GM21576 (cell line): ENCODE results near the gene PIAS1.

ENCODE experiments used
- ATAC-seq: cut with Tn5 transposase; IDR thresholded peaks from one replicate; pipeline ENCODE4 v1.9.1; 2021; ENCODE audit warnings: mild to moderate bottlenecking, moderate library complexity; ENCODE audit not compliant: unreplicated experiment

PIAS1 gene

GRCh38 chr15:68061602-68062001, 7.5 kb downstream of the PIAS1 start:
- ATAC-seq = no peak

DNA sequence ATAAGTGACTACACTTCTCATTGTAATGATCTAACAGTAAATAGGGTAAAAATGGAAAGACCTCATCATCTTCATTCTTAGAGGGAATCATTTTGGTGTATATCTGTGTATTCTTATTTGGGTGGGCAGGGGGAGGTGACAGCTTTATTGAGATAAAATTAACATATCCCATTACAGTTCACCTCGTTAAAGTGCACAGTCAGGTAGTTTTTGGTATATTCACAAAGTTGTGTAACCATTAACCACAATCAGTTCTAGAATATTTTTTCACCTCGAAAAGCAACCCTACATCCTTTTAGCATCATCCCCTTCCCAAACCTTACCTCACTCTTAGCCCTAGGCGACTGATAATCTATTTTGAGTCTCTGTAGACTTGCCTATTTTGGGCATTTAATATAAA, 8.1 kb downstream of the PIAS1 start:
- no peak for ATAC-seq

DNA sequence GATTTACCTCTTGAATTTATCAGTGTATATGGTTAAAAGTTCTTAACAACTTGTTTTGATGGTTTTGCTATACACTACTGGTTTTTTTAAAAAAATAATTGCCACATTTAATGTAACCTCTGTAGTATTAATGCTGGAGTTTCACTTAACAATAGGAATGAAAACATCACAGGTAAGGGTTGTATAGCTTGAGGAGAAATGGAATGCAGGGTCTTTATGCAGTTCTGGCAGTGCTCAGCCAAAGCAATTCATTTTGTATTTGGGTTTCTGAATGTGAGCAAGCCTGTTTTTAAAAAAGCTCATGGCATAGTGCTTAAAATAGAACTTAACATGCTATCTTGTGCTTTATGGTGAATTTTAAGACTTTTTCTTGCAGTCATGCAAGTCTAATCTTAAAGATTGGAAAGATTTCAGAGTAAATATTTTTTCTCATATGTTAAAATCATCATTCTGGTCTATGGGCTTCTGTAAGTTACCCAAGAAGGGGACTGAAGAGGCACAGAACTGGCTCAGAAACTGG, 8.9 kb downstream of the PIAS1 start:
- ATAC-seq = no peak

- no peak for ATAC-seq
Observed at GRCh38 chr15:68063606-68064005, 9.5 kb downstream of the PIAS1 start.

DNA sequence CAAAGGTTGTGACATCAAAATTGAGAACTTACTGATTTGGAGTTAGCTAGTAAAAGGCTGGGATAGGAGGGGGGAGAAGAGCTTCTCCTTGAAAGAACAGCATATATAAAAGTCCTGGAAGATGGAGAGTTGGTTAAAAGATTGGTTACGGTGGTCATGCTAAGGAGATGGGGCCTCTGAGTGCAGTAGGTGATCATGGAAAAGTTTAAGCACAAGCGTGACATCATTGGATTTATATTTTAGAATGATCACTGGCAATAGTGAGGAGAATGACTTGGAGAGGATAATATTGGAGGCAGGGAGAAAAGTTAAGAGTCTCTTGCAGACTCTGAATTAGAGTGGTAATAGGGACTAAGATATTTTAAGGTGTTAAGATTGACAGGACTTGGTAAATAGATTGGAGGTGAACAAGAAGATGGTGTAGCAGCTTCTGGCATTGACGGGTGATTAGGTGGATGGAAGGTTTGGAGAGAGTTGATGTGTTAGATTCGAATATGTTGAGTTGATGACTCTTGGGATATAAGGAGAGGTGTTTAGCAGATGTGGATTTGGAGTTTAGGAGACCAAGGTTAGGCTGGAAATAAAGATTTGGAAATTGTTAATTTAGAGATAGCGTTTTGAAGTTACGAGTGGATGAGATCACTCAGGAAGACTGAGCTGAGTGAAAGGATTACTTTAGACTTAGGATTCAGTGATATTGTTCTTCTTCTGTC, 19.6 kb downstream of the PIAS1 start:
- ATAC-seq = no peak

DNA sequence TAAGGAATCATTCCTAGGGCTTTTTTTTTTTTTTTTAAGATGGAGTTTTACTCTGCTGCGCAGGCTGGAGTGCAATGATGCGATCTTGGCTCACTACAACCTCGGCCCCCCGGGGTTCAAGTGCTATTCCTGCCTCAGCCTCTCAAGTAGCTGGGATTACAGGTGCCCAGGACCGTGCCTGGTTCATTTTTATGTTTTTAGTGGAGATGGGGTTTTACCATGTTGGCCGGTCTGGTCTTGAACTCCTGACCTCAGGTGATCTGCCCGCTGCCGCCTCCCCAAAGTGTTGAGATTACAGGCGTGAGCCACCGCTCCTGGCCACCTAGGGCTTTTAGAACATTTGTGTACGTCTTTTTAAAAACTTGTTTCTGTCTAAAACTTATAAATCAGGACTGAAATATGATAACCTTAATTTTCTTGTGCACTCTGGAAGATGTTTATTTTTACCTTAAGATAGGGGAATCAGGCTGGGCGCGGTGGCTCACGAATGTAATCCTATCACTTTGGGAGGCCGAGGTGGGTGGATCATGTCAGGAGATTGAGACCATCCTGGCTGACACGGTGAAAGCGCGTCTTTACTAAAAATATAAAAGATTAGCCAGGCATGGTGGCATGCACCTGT, 21.8 kb downstream of the PIAS1 start:
- no peak for ATAC-seq

- no peak for ATAC-seq
Observed at GRCh38 chr15:68078365-68078764, 24.2 kb downstream of the PIAS1 start.

GRCh38 chr15:68080334-68080733, 26.2 kb downstream of the PIAS1 start:
- ATAC-seq = no peak

GRCh38 chr15:68080783-68081182, 26.7 kb downstream of the PIAS1 start:
- ATAC-seq = no peak

DNA sequence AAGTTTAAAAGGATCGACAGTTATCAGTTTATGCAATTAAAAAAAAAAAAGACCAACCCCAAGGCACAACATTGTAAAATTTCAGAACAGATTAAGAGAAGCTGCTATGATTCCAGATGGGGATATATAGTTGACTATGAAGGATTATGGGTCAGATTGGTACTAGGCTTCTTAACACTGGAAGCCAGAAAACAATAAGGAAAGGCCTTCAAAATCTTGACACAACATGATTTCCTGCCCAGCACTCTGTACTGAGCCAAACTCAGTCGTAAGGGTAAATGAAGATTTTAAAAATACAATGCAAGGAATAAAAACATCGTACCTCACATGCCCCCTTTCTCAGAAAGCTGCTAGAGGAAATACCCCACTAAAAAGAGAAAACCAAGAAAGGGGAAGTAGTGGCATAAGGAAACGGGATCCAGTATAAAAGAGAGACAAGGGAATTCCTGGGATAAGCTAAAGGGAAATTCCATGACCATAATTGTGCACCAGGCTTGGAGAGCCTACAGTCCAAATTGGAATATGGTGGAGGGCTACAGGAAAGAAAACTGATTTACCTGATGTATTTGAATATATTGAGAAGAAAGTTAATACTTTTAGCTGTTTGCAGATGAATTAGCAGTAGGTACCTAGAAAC, 27.9 kb downstream of the PIAS1 start:
- ATAC-seq = no peak

- no peak for ATAC-seq
Observed at GRCh38 chr15:68082735-68083134, 28.6 kb downstream of the PIAS1 start.

GRCh38 chr15:68083463-68083862, 29.3 kb downstream of the PIAS1 start:
- no peak for ATAC-seq

DNA sequence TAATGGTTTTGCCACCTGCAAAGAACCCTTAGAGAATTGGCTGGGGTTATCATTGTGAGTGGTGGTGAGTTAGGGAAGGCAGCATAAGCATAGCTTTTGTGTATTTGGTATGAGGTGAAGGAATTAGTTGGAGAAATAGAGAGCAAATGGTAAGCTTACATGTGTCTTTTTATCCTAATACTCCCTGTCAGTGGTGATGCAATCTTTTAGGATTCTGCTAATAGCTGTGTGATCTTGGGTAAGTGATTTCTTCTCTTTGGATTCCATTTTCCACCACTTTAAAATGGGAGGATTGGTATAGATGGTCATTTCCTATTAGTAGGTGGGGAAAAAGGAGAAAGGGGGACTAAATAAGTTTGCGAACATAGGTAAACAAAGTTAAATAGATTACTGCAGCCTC, 30.9 kb downstream of the PIAS1 start:
- no peak for ATAC-seq

GRCh38 chr15:68091743-68092142, 37.6 kb downstream of the PIAS1 start:
- ATAC-seq = no peak

GRCh38 chr15:68096099-68096498, 42.0 kb downstream of the PIAS1 start:
- no peak for ATAC-seq

GRCh38 chr15:68097029-68097428, 42.9 kb downstream of the PIAS1 start:
- no peak for ATAC-seq

GRCh38 chr15:68098465-68098864, 44.4 kb downstream of the PIAS1 start:
- ATAC-seq = no peak

- ATAC-seq = no peak
Observed at GRCh38 chr15:68100194-68100593, 46.1 kb downstream of the PIAS1 start.

- no peak for ATAC-seq
Observed at GRCh38 chr15:68103603-68104002, 49.5 kb downstream of the PIAS1 start.

GRCh38 chr15:68106656-68107055, 52.5 kb downstream of the PIAS1 start:
- ATAC-seq = no peak

DNA sequence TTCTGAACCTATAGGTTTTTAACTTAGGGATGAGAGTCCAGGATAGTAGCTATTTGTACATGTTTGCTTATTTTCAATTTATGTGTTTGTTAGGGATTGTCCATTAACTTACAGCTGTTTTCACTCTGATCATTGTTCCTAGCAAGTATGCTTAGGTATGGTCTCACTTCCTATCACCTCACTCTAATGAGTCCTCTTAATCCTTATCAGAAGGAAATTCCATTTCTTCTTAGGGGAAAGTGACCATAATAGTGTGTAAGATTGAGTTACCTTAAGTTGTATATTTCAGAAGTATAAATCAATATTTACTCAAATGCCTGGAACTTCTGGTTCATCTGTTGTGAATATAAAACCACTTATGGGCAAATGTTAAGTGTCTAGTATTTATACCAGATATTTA, 53.0 kb downstream of the PIAS1 start:
- ATAC-seq = no peak

- no peak for ATAC-seq
Observed at GRCh38 chr15:68112706-68113105, 58.6 kb downstream of the PIAS1 start.
